GM06990 (cell line): Measurements from ENCODE around the gene HYDIN.

Experiments
- DNase-seq: peaks from one replicate; pipeline ENCODE4 v3.0.0-alpha.2; 2011; ENCODE audit not compliant: insufficient read length; ENCODE audit errors: extremely low read depth
- H3K27me3 ChIP-seq: replicated peaks from 2 replicates; pipeline ENCODE4 v1.6.0; 2011; ENCODE audit warnings: low read length; ENCODE audit not compliant: control insufficient read depth, insufficient read depth
- H3K36me3 ChIP-seq: 2 replicates; pipeline ENCODE4 v1.5.1; 2011; ENCODE audit warnings: low read length; ENCODE audit not compliant: control insufficient read depth, insufficient read depth
- H3K4me3 ChIP-seq: replicated peaks from 2 replicates; pipeline ENCODE4 v1.5.1; 2011; ENCODE audit warnings: low read depth, mild to moderate bottlenecking, control low read depth, low read length
- CTCF ChIP-seq: IDR thresholded peaks from 2 replicates; pipeline ENCODE4 v1.5.1; 2011; ENCODE audit warnings: low read length, control low read depth, mild to moderate bottlenecking, inconsistent platforms; ENCODE audit not compliant: insufficient read depth, poor library complexity, severe bottlenecking

Gene HYDIN

DNA sequence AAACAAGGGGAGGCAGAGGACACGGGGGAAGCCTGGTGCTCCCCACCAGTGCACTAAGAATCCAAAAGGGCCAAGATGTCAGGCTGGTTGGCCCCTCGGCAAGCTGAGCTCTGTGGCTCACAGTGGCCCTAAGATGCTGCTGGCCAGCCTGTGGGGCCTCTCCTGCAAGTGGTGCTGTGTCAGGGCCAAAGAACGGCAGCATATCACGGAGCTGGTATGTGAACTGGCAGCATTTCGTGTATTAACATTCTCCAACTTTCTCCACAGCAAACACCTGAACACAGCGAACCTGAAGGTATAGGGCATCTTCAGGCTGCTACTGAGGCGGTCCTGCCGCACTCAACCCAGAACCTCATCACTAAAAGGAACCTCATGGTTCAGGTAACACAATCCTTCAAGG, 464.3 kb downstream of the HYDIN start:
- no peak overlapping the region for H3K4me3 ChIP-seq
- no peaks in the 10 kb centered on the region for H3K27me3 ChIP-seq
- DNase-seq, result no peak
- peaks cover 31% of the 10 kb centered on the region for H3K36me3 ChIP-seq
- TF ChIP-seq CTCF, result no peak

- H3K36me3 ChIP-seq, result peaks cover 31% of the 10 kb centered on the region
- no peak overlapping the region for H3K4me3 ChIP-seq
- TF ChIP-seq CTCF, result no peak
- H3K27me3 ChIP-seq, result no peaks in the 10 kb centered on the region
- DNase-seq, result no peak
Observed at GRCh38 chr16:70765491-70765890, 465.0 kb downstream of the HYDIN start.

GRCh38 chr16:70764632-70765031, 465.9 kb downstream of the HYDIN start:
- Histone ChIP-seq H3K27me3 (no peaks in the 10 kb centered on the region), H3K4me3 (no peak overlapping the region), H3K36me3 (peaks cover 24% of the 10 kb centered on the region)
- TF ChIP-seq CTCF, result no peak
- DNase-seq, result no peak

GRCh38 chr16:70760221-70760620, 470.3 kb downstream of the HYDIN start:
- TF ChIP-seq CTCF, result no peak
- Histone ChIP-seq H3K4me3 (no peak overlapping the region), H3K27me3 (no peaks in the 10 kb centered on the region), H3K36me3 (peaks cover 22% of the 10 kb centered on the region)
- DNase-seq, result no peak

- H3K36me3 ChIP-seq, result peaks cover 22% of the 10 kb centered on the region
- no peak for TF ChIP-seq CTCF
- H3K4me3 ChIP-seq, result no peak overlapping the region
- DNase-seq, result no peak
- H3K27me3 ChIP-seq, result no peaks in the 10 kb centered on the region
Observed at GRCh38 chr16:70759666-70760065, 470.9 kb downstream of the HYDIN start.

GRCh38 chr16:70758786-70759185, 471.7 kb downstream of the HYDIN start:
- Histone ChIP-seq H3K36me3 (peaks cover 22% of the 10 kb centered on the region), H3K27me3 (no peaks in the 10 kb centered on the region), H3K4me3 (no peak overlapping the region)
- no peak for DNase-seq
- TF ChIP-seq CTCF, result no peak
